BJ (cell line): ENCODE data around the gene AFG1L. TPM values are rescaled to one million over a fixed set of nuclear protein-coding genes. Genes with fewer than 3 reads are reported as not detected.

Experiments used
- CTCF ChIA-PET: fragments of 350-600 bp; formaldehyde crosslinking; extraction: SDS; loops from one replicate; lab custom pipeline; 2021; ENCODE audit warnings: antibody characterized with exemption, inconsistent platforms; lab: Yijun Ruan, JAX
- POLR2A ChIA-PET: fragments of 300-600 bp; sonication (Branson Sonifier 250); formaldehyde crosslinking; extraction: SDS; loops from one replicate; lab custom pipeline; 2021; ENCODE audit warnings: antibody characterized with exemption; lab: Charles Lee
- DNase-seq: peaks from one replicate; pipeline ENCODE4 v3.0.0-alpha.2; 2011; ENCODE audit warnings: low read depth
- H3K27me3 ChIP-seq: 2 replicates; pipeline ENCODE4 v1.6.0; 2011; ENCODE audit warnings: low read length; ENCODE audit not compliant: control insufficient read depth, insufficient read depth
- H3K36me3 ChIP-seq: 2 replicates; pipeline ENCODE4 v1.5.1; 2011; ENCODE audit warnings: low read length; ENCODE audit not compliant: control insufficient read depth, insufficient read depth
- H3K4me3 ChIP-seq: 2 replicates; pipeline ENCODE4 v1.5.1; 2011; ENCODE audit warnings: low read depth, mild to moderate bottlenecking, control low read depth, low read length
- CTCF ChIP-seq: IDR thresholded peaks from 2 replicates; pipeline ENCODE4 v1.5.1; 2011; ENCODE audit warnings: low read depth, mild to moderate bottlenecking, control low read depth, inconsistent platforms, low read length, moderate library complexity; ENCODE audit not compliant: insufficient read depth
- polyA plus RNA-seq: library from polyadenylated mRNA; depleted of rRNA; stranded (reverse); fragments of >200 nt; gene quantifications from 2 replicates; pipeline ENCODE4 v1.2.3, GENCODE V29; 2011

AFG1L gene
- polyA plus RNA-seq, 1 experiment = 1.7 TPM

- TF ChIP-seq CTCF = peak; percentile 65
- POLR2A ChIA-PET = interaction anchor here (0.6 kb wide), 1 partner anchor 231 kb away, joined by 3 read pairs; no protein-coding TSS in a partner anchor
- no peak for DNase-seq
- Histone ChIP-seq H3K36me3 (no peaks in the 10 kb centered on the region), H3K27me3 (no peaks in the 10 kb centered on the region), H3K4me3 (no peak overlapping the region)
- CTCF ChIA-PET = interaction anchor here (0.5 to 1.8 kb wide), 10 partner anchors 7 to 1686 kb away, joined by 3 to 10 read pairs (median 3); no protein-coding TSS in a partner anchor
These were observed 224.1 kb downstream of the AFG1L start for GRCh38 chr6:108518714-108519576.

- CTCF ChIA-PET = interaction anchor here (1.3 kb wide), 1 partner anchor 539 kb away, joined by 4 read pairs; no protein-coding TSS in a partner anchor
- DNase-seq = no peak
- POLR2A ChIA-PET = no interaction called here
- no peak overlapping the region for H3K4me3 ChIP-seq
- H3K27me3 ChIP-seq = no peaks in the 10 kb centered on the region
- H3K36me3 ChIP-seq = no peaks in the 10 kb centered on the region
- TF ChIP-seq CTCF = no peak
These were observed 226.8 kb downstream of the AFG1L start for GRCh38 chr6:108521616-108522107.

- H3K27me3 ChIP-seq = no peaks in the 10 kb centered on the region
- DNase-seq = no peak
- H3K4me3 ChIP-seq = no peak overlapping the region
- no peak for TF ChIP-seq CTCF
- ChIA-PET CTCF (interaction anchor here (1.0 to 2.7 kb wide), 12 partner anchors 20 to 542 kb away, joined by 3 to 10 read pairs (median 4); no protein-coding TSS in a partner anchor), POLR2A (no interaction called here)
- no peaks in the 10 kb centered on the region for H3K36me3 ChIP-seq
These were observed 228.8 kb downstream of the AFG1L start for GRCh38 chr6:108523697-108524096.

GRCh38 chr6:108524528-108525248, 229.8 kb downstream of the AFG1L start:
- CTCF ChIA-PET = interaction anchor here (0.7 to 2.7 kb wide), 17 partner anchors 9 to 545 kb away, joined by 3 to 10 read pairs (median 4); no protein-coding TSS in a partner anchor
- no peak for TF ChIP-seq CTCF
- POLR2A ChIA-PET = no interaction called here
- H3K27me3 ChIP-seq = no peaks in the 10 kb centered on the region
- H3K4me3 ChIP-seq = no peak overlapping the region
- H3K36me3 ChIP-seq = no peaks in the 10 kb centered on the region
- no peak for DNase-seq
